IMR-90 (cell line): ENCODE data around the gene NXPH3. TPM values are rescaled to one million over a fixed set of nuclear protein-coding genes. Genes with fewer than 3 reads are reported as not detected.

Experiments
- ATAC-seq: fragments of 200-7000 bp; cut with Tn5 transposase; 2 replicates; pipeline ENCODE4 v1.9.1; 2020; ENCODE audit warnings: low read depth, mild to moderate bottlenecking, moderate library complexity
- BruUV-seq: library from RNA; stranded (reverse); fragments of 400-500 nt; replicated peaks from 2 replicates; lab custom pipeline; 2021; lab: Mats Ljungman, UMichigan
- CTCF ChIA-PET: fragments of 300-600 bp; formaldehyde crosslinking; extraction: SDS; loops from one replicate; lab custom pipeline; 2021; ENCODE audit warnings: antibody characterized with exemption; lab: Yijun Ruan, JAX
- POLR2A ChIA-PET: fragments of 300-600 bp; sonication (Branson Sonifier 250); formaldehyde crosslinking; loops from one replicate; lab custom pipeline; 2022; ENCODE audit warnings: antibody characterized with exemption; ENCODE audit not compliant: unreplicated experiment; lab: Charles Lee
- DNase-seq: peaks from one replicate; pipeline ENCODE4 v3.0.0; 2013
- H2AFZ ChIP-seq: replicated peaks from 2 replicates; pipeline ENCODE3; 2013; ENCODE audit warnings: low read length, mild to moderate bottlenecking; ENCODE audit not compliant: poor library complexity
- H2AK5ac ChIP-seq: 2 replicates; pipeline ENCODE4 v1.6.1; 2013; ENCODE audit warnings: low read depth, low read length, inconsistent platforms
- H2AK9ac ChIP-seq: replicated peaks from 2 replicates; pipeline ENCODE3; 2013; ENCODE audit warnings: mild to moderate bottlenecking, low read depth, low read length, moderate library complexity; ENCODE audit not compliant: poor library complexity
- H2BK120ac ChIP-seq: 2 replicates; pipeline ENCODE4 v1.6.1; 2013; ENCODE audit warnings: low read depth, low read length, inconsistent platforms
- H2BK15ac ChIP-seq: 3 replicates; pipeline ENCODE4 v1.6.1; 2013; ENCODE audit warnings: low read depth, low read length, inconsistent platforms
- H2BK20ac ChIP-seq: 2 replicates; pipeline ENCODE4 v1.6.1; 2013; ENCODE audit warnings: low read depth, mild to moderate bottlenecking, inconsistent platforms, low read length, moderate library complexity
- H2BK5ac ChIP-seq: 2 replicates; pipeline ENCODE4 v1.6.1; 2013; ENCODE audit warnings: mild to moderate bottlenecking, low read depth, low read length, inconsistent platforms; ENCODE audit not compliant: poor library complexity, severe bottlenecking
- H3K14ac ChIP-seq: replicated peaks from 2 replicates; pipeline ENCODE4 v1.6.1; 2013; ENCODE audit warnings: low read depth, low read length, inconsistent platforms
- H3K18ac ChIP-seq: 2 replicates; pipeline ENCODE4 v1.6.1; 2013; ENCODE audit warnings: low read depth, low read length, control low read depth
- H3K23ac ChIP-seq: 2 replicates; pipeline ENCODE4 v1.6.1; 2013; ENCODE audit warnings: low read depth, low read length, inconsistent platforms
- H3K27ac ChIP-seq: 2 replicates; pipeline ENCODE4 v1.5.1; 2013; ENCODE audit warnings: mild to moderate bottlenecking, control low read depth, low read length; ENCODE audit not compliant: insufficient read depth
- H3K27me3 ChIP-seq: 2 replicates; pipeline ENCODE4 v1.6.1; 2013; ENCODE audit warnings: low read length; ENCODE audit not compliant: control insufficient read depth, insufficient read depth
- H3K36me3 ChIP-seq: 2 replicates; pipeline ENCODE4 v1.6.1; 2013; ENCODE audit warnings: low read length, mixed read lengths; ENCODE audit not compliant: control insufficient read depth, insufficient read depth
- H3K4ac ChIP-seq: 2 replicates; pipeline ENCODE4 v1.6.1; 2013; ENCODE audit warnings: low read depth, low read length, inconsistent platforms
- H3K4me1 ChIP-seq: 2 replicates; pipeline ENCODE4 v1.6.1; 2013; ENCODE audit warnings: low read length, mixed read lengths; ENCODE audit not compliant: control insufficient read depth, insufficient read depth
- H3K4me2 ChIP-seq: 2 replicates; pipeline ENCODE4 v1.6.1; 2013; ENCODE audit warnings: low read depth, mild to moderate bottlenecking, control low read depth, low read length, moderate library complexity
- H3K4me3 ChIP-seq: 2 replicates; pipeline ENCODE4 v1.5.1; 2013; ENCODE audit warnings: low read depth, mild to moderate bottlenecking, control low read depth, low read length, moderate library complexity; ENCODE audit not compliant: insufficient read depth
- H3K56ac ChIP-seq: 2 replicates; pipeline ENCODE4 v1.6.1; 2013; ENCODE audit warnings: low read length, inconsistent platforms; ENCODE audit not compliant: insufficient read depth; ENCODE audit errors: extremely low read depth
- H3K79me1 ChIP-seq, 2 experiments: 2 replicates each; pipeline ENCODE4 v1.6.1; 2013; ENCODE audit warnings: low read length in 2 of 2, inconsistent platforms in 1 of 2, low read depth in 1 of 2
- H3K9ac ChIP-seq: 2 replicates; pipeline ENCODE4 v1.6.1; 2013; ENCODE audit warnings: low read depth, low read length, control low read depth
- H3K9me1 ChIP-seq: 2 replicates; pipeline ENCODE4 v1.6.1; 2013; ENCODE audit warnings: low read length, inconsistent platforms; ENCODE audit not compliant: insufficient read depth
- H3K9me3 ChIP-seq: 2 replicates; pipeline ENCODE4 v1.6.1; 2013; ENCODE audit warnings: low read length; ENCODE audit not compliant: control insufficient read depth, insufficient read depth
- H4K20me1 ChIP-seq: 2 replicates; pipeline ENCODE4 v1.6.1; 2013; ENCODE audit warnings: low read length, inconsistent platforms; ENCODE audit not compliant: insufficient read depth
- H4K5ac ChIP-seq: 2 replicates; pipeline ENCODE4 v1.6.1; 2013; ENCODE audit warnings: mild to moderate bottlenecking, low read depth, low read length, control low read depth
- H4K8ac ChIP-seq, 2 experiments: 2 replicates each; pipeline ENCODE4 v1.6.1; 2013; ENCODE audit warnings: low read depth in 2 of 2, low read length in 2 of 2, control low read depth in 1 of 2, inconsistent platforms in 1 of 2
- H4K91ac ChIP-seq: 2 replicates; pipeline ENCODE4 v1.6.1; 2013; ENCODE audit warnings: low read depth, low read length, inconsistent platforms; ENCODE audit not compliant: insufficient read depth
- BHLHE40 ChIP-seq: fragments of 150-350 bp; IDR thresholded peaks from 2 replicates; pipeline ENCODE4 v1.6.1; 2016; ENCODE audit warnings: mild to moderate bottlenecking, low read depth, low read length
- CEBPB ChIP-seq: IDR thresholded peaks from 2 replicates; pipeline ENCODE4 v1.6.1; 2012; ENCODE audit warnings: low read depth, low read length, improper control_type of control experiment
- CHD1 ChIP-seq: IDR thresholded peaks from 2 replicates; pipeline ENCODE4 v1.6.1; 2012; ENCODE audit warnings: low read depth, low read length, improper control_type of control experiment
- FOS ChIP-seq: fragments of 150-350 bp; IDR thresholded peaks from 2 replicates; pipeline ENCODE4 v1.6.1; 2016; ENCODE audit warnings: low read depth, low read length
- MAFK ChIP-seq: IDR thresholded peaks from 2 replicates; pipeline ENCODE4 v1.6.1; 2012; ENCODE audit warnings: low read depth, low read length, improper control_type of control experiment
- MAZ ChIP-seq: IDR thresholded peaks from 2 replicates; pipeline ENCODE4 v1.6.1; 2012; ENCODE audit warnings: low read depth, mild to moderate bottlenecking, low read length, improper control_type of control experiment, moderate library complexity, borderline replicate concordance
- MXI1 ChIP-seq: IDR thresholded peaks from 2 replicates; pipeline ENCODE4 v1.6.1; 2012; ENCODE audit warnings: low read depth, mild to moderate bottlenecking, low read length, moderate library complexity, borderline replicate concordance
- NFE2L2 ChIP-seq: fragments of 150-350 bp; IDR thresholded peaks from 2 replicates; pipeline ENCODE4 v1.6.1; 2016; ENCODE audit warnings: low read depth, mild to moderate bottlenecking, low read length
- POLR2A ChIP-seq: IDR thresholded peaks from 2 replicates; pipeline ENCODE4 v1.6.1; 2012; ENCODE audit warnings: mild to moderate bottlenecking, low read depth, low read length
- RCOR1 ChIP-seq: IDR thresholded peaks from 2 replicates; pipeline ENCODE4 v1.6.1; 2012; ENCODE audit warnings: mild to moderate bottlenecking, low read length, improper control_type of control experiment; ENCODE audit not compliant: insufficient replicate concordance
- RFX5 ChIP-seq: IDR thresholded peaks from 2 replicates; pipeline ENCODE4 v1.8.0; 2012; ENCODE audit warnings: low read depth, mild to moderate bottlenecking, low read length, moderate library complexity
- SMC3 ChIP-seq: fragments of 150-350 bp; IDR thresholded peaks from 2 replicates; pipeline ENCODE4 v1.6.1; 2016; ENCODE audit warnings: low read depth, mild to moderate bottlenecking, antibody characterized with exemption, low read length, moderate library complexity
- WGBS, 2 experiments: methylation state at CpG; one replicate each; pipeline versions ENCODE4 v1.1.5 to v1.1.7; 2013; ENCODE audit warnings: missing lambda C conversion rate in 2 of 2; ENCODE audit not compliant: insufficient read length in 1 of 2; ENCODE audit errors: extremely low coverage in 2 of 2; 5-methylcytosine and 5-hydroxymethylcytosine counted together
- dilution Hi-C: fragments of 300-500 bp; cut with HindIII; formaldehyde crosslinking; loops from one replicate; pipeline ENCODE4 v1.14.3; 2018; ENCODE audit warnings: low sequenced_read_pairs; ENCODE audit not compliant: unreplicated experiment
- in situ Hi-C: fragments of 300-500 bp; cut with MboI; formaldehyde crosslinking; loops from 3 replicates; pipeline ENCODE4 v1.14.3; 2019; ENCODE audit warnings: low sequenced_read_pairs, inconsistent platforms, mixed read lengths
- intact Hi-C: fragments of 100-400 bp; cut with micrococcal nuclease; formaldehyde crosslinking; loops from 2 replicates; pipeline ENCODE4 v1.10.0; 2022
- polyA plus RNA-seq, 3 experiments: library from polyadenylated mRNA; depleted of rRNA; stranded (reverse); fragments of >200 nt; gene quantifications; 2 replicates each; pipeline ENCODE4 v1.2.3, GENCODE V29; 2012; ENCODE audit warnings: low replicate concordance in 1 of 3
- total RNA-seq: library from RNA; depleted of rRNA; stranded (reverse); fragments of >200 nt; gene quantifications from 2 replicates; pipeline ENCODE4 v1.2.3, GENCODE V29; 2012
- TF ChIP-seq, protein P1 (sequence below): fragments of 150-350 bp; IDR thresholded peaks from 2 replicates; pipeline ENCODE4 v1.6.1; 2017; ENCODE audit warnings: mild to moderate bottlenecking, antibody characterized with exemption, low read length, low read depth
- TF ChIP-seq, protein P2 (sequence below): conservative IDR thresholded peaks from 2 replicates; pipeline ENCODE4 v1.5.1; 2012; ENCODE audit warnings: mild to moderate bottlenecking, low read depth, low read length, improper control_type of control experiment
- TF ChIP-seq, protein P3 (sequence below): fragments of 150-350 bp; IDR thresholded peaks from 2 replicates; pipeline ENCODE4 v1.6.1; 2016; ENCODE audit warnings: low read depth, mild to moderate bottlenecking, low read length, moderate library complexity, borderline replicate concordance

The NXPH3 gene
- total and polyA plus RNA-seq, 2 of the 4 experiments (the other 2 are of a cell fraction): 0.18 to 0.31 TPM

DNA sequence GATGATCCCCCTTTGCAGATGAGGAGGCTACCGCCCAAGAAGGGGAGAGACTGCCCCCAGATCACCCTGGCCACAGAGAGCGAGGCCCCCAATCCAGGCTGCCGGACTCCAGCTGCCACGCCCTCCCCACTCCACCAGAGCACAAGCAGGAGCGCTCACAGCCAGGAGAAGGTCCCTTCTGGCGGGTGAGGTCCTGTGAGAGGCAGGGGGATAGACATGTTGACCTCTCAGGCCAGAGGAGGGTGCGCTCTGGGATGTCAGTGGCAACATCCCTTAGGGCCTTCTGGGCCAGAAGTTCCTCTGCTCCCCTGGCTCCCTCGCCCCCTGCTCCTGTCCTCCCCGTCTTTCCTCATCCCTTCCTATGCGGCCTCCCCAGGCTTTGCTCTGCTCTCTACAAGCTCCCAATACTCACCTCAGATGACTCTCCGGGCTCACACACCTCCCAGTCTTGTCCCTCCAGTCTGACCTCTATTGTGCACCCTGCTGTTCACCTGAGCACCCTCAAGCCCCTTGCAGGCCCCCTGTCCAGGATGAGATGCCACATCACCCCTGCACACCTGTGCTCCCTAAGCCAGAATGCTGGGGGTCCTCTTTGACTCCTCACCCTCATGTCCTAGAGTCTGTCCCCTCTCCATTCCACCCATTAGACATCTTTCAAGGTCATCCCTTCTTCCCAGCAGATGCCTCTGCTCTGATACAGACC, 5.0 kb upstream of the NXPH3 start:
- Histone ChIP-seq H3K9ac (no peak overlapping the region), H2BK5ac (no peak overlapping the region), H3K79me1 (no peaks in the 10 kb centered on the region), H2AK9ac (peak overlapping the region; percentile 94), H4K20me1 (peaks cover 6% of the 10 kb centered on the region; the same call in 1 of the 2 replicates), H3K4me2 (no peak overlapping the region), H2BK15ac (no peak overlapping the region), H3K9me3 (no peaks in the 10 kb centered on the region), H3K36me3 (no peaks in the 10 kb centered on the region), H3K56ac (no peak overlapping the region), H3K23ac (no peak overlapping the region), H4K91ac (no peak overlapping the region), H3K4me3 (no peak overlapping the region), H4K8ac (no peak overlapping the region), H3K4me1 (no peaks in the 10 kb centered on the region), H2AFZ (peak overlapping the region; percentile 14), H3K9me1 (no peaks in the 10 kb centered on the region), H3K4ac (no peak overlapping the region), H3K27me3 (peaks cover 61% of the 10 kb centered on the region), H4K5ac (no peak overlapping the region), H3K18ac (no peak overlapping the region), H2BK20ac (no peak overlapping the region), H3K14ac (no peak overlapping the region), H2AK5ac (no peak overlapping the region), H3K27ac (no peak overlapping the region), H2BK120ac (no peak overlapping the region)
- CTCF ChIA-PET: interaction anchor here (0.6 to 2.1 kb wide), 15 partner anchors 10 to 281 kb away, joined by 3 to 16 read pairs (median 4); no protein-coding TSS in a partner anchor
- DNase-seq (no peak), ATAC-seq (no peak)
- intact Hi-C loops (loop anchor here (1.0 to 5.0 kb wide), 3 partner anchors 107 to 428 kb away; partner anchors contain the start of gene SPOP), dilution Hi-C loops (no loop called here), in situ Hi-C loops (loop anchor here (5.0 kb wide), 3 partner anchors 127 to 427 kb away; partner anchors contain the start of genes DLX3 and TAC4)
- no TSS peak for BruUV-seq
- POLR2A ChIA-PET: no interaction called here
- 59% methylated on average over 3 of the region's 11 CpGs; no CpG with 5 or more reads in 1 of the 2 experiments for WGBS, 2 experiments
- no peak for TF ChIP-seq MXI1
- TF ChIP-seq POLR2A: no peak
- no peak for TF ChIP-seq RCOR1
- no peak for TF ChIP-seq CEBPB
- TF ChIP-seq CHD1: no peak
- no peak for TF ChIP-seq FOS
- no peak for TF ChIP-seq SMC3
- TF ChIP-seq, protein P1, sequence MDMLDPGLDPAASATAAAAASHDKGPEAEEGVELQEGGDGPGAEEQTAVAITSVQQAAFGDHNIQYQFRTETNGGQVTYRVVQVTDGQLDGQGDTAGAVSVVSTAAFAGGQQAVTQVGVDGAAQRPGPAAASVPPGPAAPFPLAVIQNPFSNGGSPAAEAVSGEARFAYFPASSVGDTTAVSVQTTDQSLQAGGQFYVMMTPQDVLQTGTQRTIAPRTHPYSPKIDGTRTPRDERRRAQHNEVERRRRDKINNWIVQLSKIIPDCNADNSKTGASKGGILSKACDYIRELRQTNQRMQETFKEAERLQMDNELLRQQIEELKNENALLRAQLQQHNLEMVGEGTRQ: no peak
- no peak for TF ChIP-seq NFE2L2
- TF ChIP-seq, protein P2, sequence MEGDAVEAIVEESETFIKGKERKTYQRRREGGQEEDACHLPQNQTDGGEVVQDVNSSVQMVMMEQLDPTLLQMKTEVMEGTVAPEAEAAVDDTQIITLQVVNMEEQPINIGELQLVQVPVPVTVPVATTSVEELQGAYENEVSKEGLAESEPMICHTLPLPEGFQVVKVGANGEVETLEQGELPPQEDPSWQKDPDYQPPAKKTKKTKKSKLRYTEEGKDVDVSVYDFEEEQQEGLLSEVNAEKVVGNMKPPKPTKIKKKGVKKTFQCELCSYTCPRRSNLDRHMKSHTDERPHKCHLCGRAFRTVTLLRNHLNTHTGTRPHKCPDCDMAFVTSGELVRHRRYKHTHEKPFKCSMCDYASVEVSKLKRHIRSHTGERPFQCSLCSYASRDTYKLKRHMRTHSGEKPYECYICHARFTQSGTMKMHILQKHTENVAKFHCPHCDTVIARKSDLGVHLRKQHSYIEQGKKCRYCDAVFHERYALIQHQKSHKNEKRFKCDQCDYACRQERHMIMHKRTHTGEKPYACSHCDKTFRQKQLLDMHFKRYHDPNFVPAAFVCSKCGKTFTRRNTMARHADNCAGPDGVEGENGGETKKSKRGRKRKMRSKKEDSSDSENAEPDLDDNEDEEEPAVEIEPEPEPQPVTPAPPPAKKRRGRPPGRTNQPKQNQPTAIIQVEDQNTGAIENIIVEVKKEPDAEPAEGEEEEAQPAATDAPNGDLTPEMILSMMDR: no peak
- TF ChIP-seq MAFK: no peak
- TF ChIP-seq RFX5: no peak
- TF ChIP-seq BHLHE40: no peak
- no peak for TF ChIP-seq MAZ
- TF ChIP-seq, protein P3, sequence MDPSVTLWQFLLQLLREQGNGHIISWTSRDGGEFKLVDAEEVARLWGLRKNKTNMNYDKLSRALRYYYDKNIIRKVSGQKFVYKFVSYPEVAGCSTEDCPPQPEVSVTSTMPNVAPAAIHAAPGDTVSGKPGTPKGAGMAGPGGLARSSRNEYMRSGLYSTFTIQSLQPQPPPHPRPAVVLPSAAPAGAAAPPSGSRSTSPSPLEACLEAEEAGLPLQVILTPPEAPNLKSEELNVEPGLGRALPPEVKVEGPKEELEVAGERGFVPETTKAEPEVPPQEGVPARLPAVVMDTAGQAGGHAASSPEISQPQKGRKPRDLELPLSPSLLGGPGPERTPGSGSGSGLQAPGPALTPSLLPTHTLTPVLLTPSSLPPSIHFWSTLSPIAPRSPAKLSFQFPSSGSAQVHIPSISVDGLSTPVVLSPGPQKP: no peak
